ENCODE results near the gene RPS6KB2.
"Not testable (repeated sequence)": the region's sequence is repeated elsewhere in the genome, so short reads cannot be mapped to it uniquely, and the experiment has no call there.

Gene RPS6KB2

GRCh38 chr11:67472882-67473281 is 44.6 kb downstream of the RPS6KB2 start:
- ATAC-seq (ENCODE audit: low read depth): no peak
- Histone ChIP-seq H3K27ac (ENCODE audit: poor library complexity, severe bottlenecking) (no peak overlapping the region), H3K27me3 (ENCODE audit: insufficient read depth, poor library complexity, severe bottlenecking) (no peaks in the 10 kb centered on the region), H3K9me3 (ENCODE audit: severe bottlenecking) (no peaks in the 10 kb centered on the region), H3K36me3 (ENCODE audit: low read depth) (no peaks in the 10 kb centered on the region), H3K4me3 (ENCODE audit: severe bottlenecking) (no peak overlapping the region), H3K4me1 (ENCODE audit: insufficient read depth, poor library complexity, severe bottlenecking) (no peaks in the 10 kb centered on the region)
- no peak for DNase-seq (ENCODE audit: low spot score)
- TF ChIP-seq CTCF (IDR thresholded peaks at IDR 0.05; ENCODE audit: poor library complexity, severe bottlenecking): no peak

DNA sequence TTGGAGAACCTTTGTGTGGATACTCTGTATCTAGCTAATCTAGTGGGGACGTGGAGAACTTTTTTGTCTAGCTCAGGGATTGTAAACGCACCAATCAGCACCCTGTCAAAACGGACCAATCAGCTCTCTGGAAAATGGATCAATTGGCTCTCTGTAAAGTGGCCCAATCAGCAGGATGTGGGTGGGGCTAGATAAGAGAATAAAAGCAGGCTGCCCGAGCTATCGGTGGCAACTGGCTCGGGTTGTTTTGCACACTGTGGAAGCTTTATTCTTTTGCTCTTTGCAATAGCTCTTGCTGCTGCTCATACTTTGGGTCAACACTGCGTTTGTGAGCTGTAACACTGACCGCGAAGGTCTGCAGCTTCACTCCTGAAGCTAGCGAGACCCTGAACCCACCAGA is 48.4 kb downstream of the RPS6KB2 start:
- not testable (repeated sequence) for H3K4me1 ChIP-seq (ENCODE audit: insufficient read depth, poor library complexity, severe bottlenecking); H3K27ac ChIP-seq (ENCODE audit: poor library complexity, severe bottlenecking); H3K36me3 ChIP-seq (ENCODE audit: low read depth); H3K4me3 ChIP-seq (ENCODE audit: severe bottlenecking); ATAC-seq (ENCODE audit: low read depth); H3K9me3 ChIP-seq (ENCODE audit: severe bottlenecking); DNase-seq (ENCODE audit: low spot score); H3K27me3 ChIP-seq (ENCODE audit: insufficient read depth, poor library complexity, severe bottlenecking)

GRCh38 chr11:67477344-67478050 is 49.2 kb downstream of the RPS6KB2 start:
- not testable (repeated sequence) for H3K27me3 ChIP-seq (ENCODE audit: insufficient read depth, poor library complexity, severe bottlenecking); H3K36me3 ChIP-seq (ENCODE audit: low read depth); DNase-seq (ENCODE audit: low spot score); H3K4me1 ChIP-seq (ENCODE audit: insufficient read depth, poor library complexity, severe bottlenecking); H3K9me3 ChIP-seq (ENCODE audit: severe bottlenecking); H3K27ac ChIP-seq (ENCODE audit: poor library complexity, severe bottlenecking); H3K4me3 ChIP-seq (ENCODE audit: severe bottlenecking); ATAC-seq (ENCODE audit: low read depth)

- peak overlapping the region; percentile 40 for H3K27ac ChIP-seq (ENCODE audit: poor library complexity, severe bottlenecking)
These were observed 54.1 kb downstream of the RPS6KB2 start for GRCh38 chr11:67482275-67482826.

GRCh38 chr11:67482827-67483798 is 54.8 kb downstream of the RPS6KB2 start, which contains the start of gene AIP:
Gene AIP, plus strand, starts transcription at chr11:67483026. Its CDS starts 133 bp downstream, at chr11:67483159.
- H3K4me3 ChIP-seq (ENCODE audit: severe bottlenecking): peak within 1 kb of the TSS; percentile 42
- DNase-seq (ENCODE audit: low spot score) (peak; percentile 95), ATAC-seq (ENCODE audit: low read depth) (peak; percentile 99)
- peak within 1 kb of the TSS; percentile 40 for H3K27ac ChIP-seq (ENCODE audit: poor library complexity, severe bottlenecking)
- H3K4me1 ChIP-seq (ENCODE audit: insufficient read depth, poor library complexity, severe bottlenecking): peaks cover 11% of the 10 kb centered on the region
- H3K9me3 ChIP-seq (ENCODE audit: severe bottlenecking): no peaks in the 10 kb centered on the region
- no peaks in the 10 kb centered on the region for H3K27me3 ChIP-seq (ENCODE audit: insufficient read depth, poor library complexity, severe bottlenecking)
- TF ChIP-seq CTCF (IDR thresholded peaks at IDR 0.05; ENCODE audit: poor library complexity, severe bottlenecking): no peak
- H3K36me3 ChIP-seq (ENCODE audit: low read depth): peaks cover 9% of the 10 kb centered on the region

More at GRCh38 chr11:67482275-67482826, 54.1 kb downstream of the RPS6KB2 start:
- TF ChIP-seq CTCF (IDR thresholded peaks at IDR 0.05; ENCODE audit: poor library complexity, severe bottlenecking): no peak
- peaks cover 11% of the 10 kb centered on the region for H3K4me1 ChIP-seq (ENCODE audit: insufficient read depth, poor library complexity, severe bottlenecking)
- ATAC-seq (ENCODE audit: low read depth) (no peak), DNase-seq (ENCODE audit: low spot score) (no peak)
- H3K4me3 ChIP-seq (ENCODE audit: severe bottlenecking): peak overlapping the region; percentile 42
- no peaks in the 10 kb centered on the region for H3K9me3 ChIP-seq (ENCODE audit: severe bottlenecking)
- no peaks in the 10 kb centered on the region for H3K27me3 ChIP-seq (ENCODE audit: insufficient read depth, poor library complexity, severe bottlenecking)
- peaks cover 1% of the 10 kb centered on the region; the same call in 1 of the 2 replicates for H3K36me3 ChIP-seq (ENCODE audit: low read depth)

Data from RWPE2 (cell line).